HEK293 (cell line): ENCODE measurements around the gene UBE2G2.

ENCODE experiments used
- CTCF ChIA-PET: fragments of 350-600 bp; formaldehyde crosslinking; extraction: SDS; loops from one replicate; lab custom pipeline; 2021; ENCODE audit warnings: antibody characterized with exemption; lab: Yijun Ruan, JAX
- POLR2A ChIA-PET: fragments of 300-600 bp; formaldehyde crosslinking; extraction: SDS; loops from one replicate; lab custom pipeline; 2020; ENCODE audit warnings: antibody characterized with exemption, inconsistent platforms; lab: Yijun Ruan, JAX
- H3K27ac ChIP-seq: fragments of 200-500 bp; sonication (Bioruptor generic); 2 replicates; pipeline ENCODE4 v1.5.1; 2014; ENCODE audit warnings: low read depth, low read length, control low read depth, inconsistent platforms; ENCODE audit errors: extremely low read depth
- H3K36me3 ChIP-seq, 2 experiments: fragments of 200-500 bp in 1 of 2; sonication (Bioruptor generic) in 1 of 2; 1 replicate in 1 of 2; 2 replicates in 1 of 2; pipeline ENCODE4 v1.5.1; 2014 to 2017; ENCODE audit warnings: inconsistent platforms in 2 of 2, low read length in 2 of 2; ENCODE audit not compliant: control insufficient read depth in 2 of 2, insufficient read depth in 1 of 2
- H3K4me1 ChIP-seq: fragments of 200-500 bp; sonication (Bioruptor generic); 2 replicates; pipeline ENCODE4 v1.5.1; 2014; ENCODE audit warnings: mild to moderate bottlenecking, low read length, inconsistent platforms; ENCODE audit not compliant: control insufficient read depth, insufficient read depth
- H3K4me3 ChIP-seq: 2 replicates; pipeline ENCODE4 v1.5.1; 2011; ENCODE audit warnings: low read depth, mild to moderate bottlenecking, control low read depth, low read length, moderate library complexity
- H3K9me3 ChIP-seq: fragments of 200-500 bp; sonication (Bioruptor generic); 2 replicates; pipeline ENCODE4 v1.5.1; 2014; ENCODE audit warnings: low read depth, low read length, inconsistent platforms; ENCODE audit not compliant: control insufficient read depth, insufficient read depth
- GLI2 ChIP-seq: fragments of 450-650 bp; formaldehyde crosslinking; IDR thresholded peaks from 2 replicates; pipeline ENCODE4; 2017; ENCODE audit warnings: missing biosample characterization, missing genetic modification characterization, low read depth, borderline replicate concordance
- KLF16 ChIP-seq: fragments of 450-650 bp; formaldehyde crosslinking; IDR thresholded peaks from 2 replicates; pipeline ENCODE4 v1.5.1; 2017; ENCODE audit warnings: missing biosample characterization, missing genetic modification characterization
- SETDB1 ChIP-seq: IDR thresholded peaks from one replicate; pipeline ENCODE4 v1.6.1; 2017; ENCODE audit warnings: mild to moderate bottlenecking, low read length, moderate library complexity, mixed read lengths; ENCODE audit not compliant: insufficient read length
- TCF7L2 ChIP-seq: IDR thresholded peaks from 2 replicates; pipeline ENCODE4 v1.6.1; 2011; ENCODE audit warnings: low read depth, mild to moderate bottlenecking, inconsistent platforms, low read length, moderate library complexity, borderline replicate concordance
- TRIM28 ChIP-seq: IDR thresholded peaks from 2 replicates; pipeline ENCODE4 v1.6.1; 2011; ENCODE audit warnings: low read length, control low read depth, borderline replicate concordance
- WT1 ChIP-seq: fragments of 450-650 bp; formaldehyde crosslinking; IDR thresholded peaks from 2 replicates; pipeline ENCODE4 v1.5.1; 2016; ENCODE audit warnings: missing biosample characterization, missing genetic modification characterization
- ZBTB48 ChIP-seq: fragments of 450-650 bp; formaldehyde crosslinking; IDR thresholded peaks from 2 replicates; pipeline ENCODE4 v1.5.1; 2016; ENCODE audit warnings: missing biosample characterization, missing genetic modification characterization
- ZFP37 ChIP-seq: fragments of 450-650 bp; formaldehyde crosslinking; IDR thresholded peaks from 2 replicates; pipeline ENCODE4 v1.5.1; 2016; ENCODE audit warnings: missing biosample characterization, missing genetic modification characterization
- ZNF146 ChIP-seq: fragments of 450-650 bp; formaldehyde crosslinking; IDR thresholded peaks from 2 replicates; pipeline ENCODE4 v1.5.1; 2016; ENCODE audit warnings: missing biosample characterization, missing genetic modification characterization
- ZNF2 ChIP-seq: fragments of 450-650 bp; formaldehyde crosslinking; IDR thresholded peaks from 2 replicates; pipeline ENCODE4 v1.5.1; 2016; ENCODE audit warnings: missing biosample characterization, missing genetic modification characterization
- ZNF266 ChIP-seq: fragments of 450-650 bp; formaldehyde crosslinking; IDR thresholded peaks from 2 replicates; pipeline ENCODE4 v1.5.1; 2016; ENCODE audit warnings: missing biosample characterization, missing genetic modification characterization, low read depth
- ZNF335 ChIP-seq: fragments of 450-650 bp; formaldehyde crosslinking; conservative IDR thresholded peaks from 2 replicates; pipeline ENCODE4 v1.5.1; 2016; ENCODE audit warnings: missing biosample characterization, missing genetic modification characterization
- ZNF558 ChIP-seq: fragments of 450-650 bp; formaldehyde crosslinking; IDR thresholded peaks from 2 replicates; pipeline ENCODE4 v1.5.1; 2016; ENCODE audit warnings: missing biosample characterization, missing genetic modification characterization
- ZNF621 ChIP-seq: fragments of 450-650 bp; formaldehyde crosslinking; IDR thresholded peaks from 2 replicates; pipeline ENCODE4 v1.5.1; 2017; ENCODE audit warnings: missing biosample characterization, missing genetic modification characterization
- ZNF843 ChIP-seq: fragments of 450-650 bp; formaldehyde crosslinking; IDR thresholded peaks from 2 replicates; pipeline ENCODE4 v1.5.1; 2016; ENCODE audit warnings: missing biosample characterization, missing genetic modification characterization
- ZSCAN30 ChIP-seq: fragments of 450-650 bp; IDR thresholded peaks from 2 replicates; pipeline ENCODE4 v1.5.1; 2018; ENCODE audit warnings: missing biosample characterization, mild to moderate bottlenecking, missing genetic modification characterization, moderate library complexity
- TF ChIP-seq, protein P1 (sequence below): fragments of 450-650 bp; formaldehyde crosslinking; IDR thresholded peaks from 2 replicates; pipeline ENCODE4 v1.5.1; 2016; ENCODE audit warnings: missing biosample characterization, missing genetic modification characterization, borderline replicate concordance
- TF ChIP-seq, protein P2 (sequence below): fragments of 450-650 bp; formaldehyde crosslinking; IDR thresholded peaks from 2 replicates; pipeline ENCODE4 v1.5.1; 2017; ENCODE audit warnings: missing biosample characterization, missing genetic modification characterization
- TF ChIP-seq, protein P3 (sequence below): fragments of 450-650 bp; formaldehyde crosslinking; IDR thresholded peaks from 2 replicates; pipeline ENCODE4 v1.5.1; 2016; ENCODE audit warnings: missing biosample characterization, missing genetic modification characterization, borderline replicate concordance
- TF ChIP-seq, protein P4 (sequence below): fragments of 450-650 bp; formaldehyde crosslinking; IDR thresholded peaks from 2 replicates; pipeline ENCODE4 v1.5.1; 2017; ENCODE audit warnings: missing biosample characterization, missing genetic modification characterization
- TF ChIP-seq, protein P5 (sequence below): fragments of 450-650 bp; formaldehyde crosslinking; IDR thresholded peaks from 2 replicates; pipeline ENCODE4 v1.5.1; 2016; ENCODE audit warnings: missing biosample characterization, missing genetic modification characterization

Gene UBE2G2

DNA sequence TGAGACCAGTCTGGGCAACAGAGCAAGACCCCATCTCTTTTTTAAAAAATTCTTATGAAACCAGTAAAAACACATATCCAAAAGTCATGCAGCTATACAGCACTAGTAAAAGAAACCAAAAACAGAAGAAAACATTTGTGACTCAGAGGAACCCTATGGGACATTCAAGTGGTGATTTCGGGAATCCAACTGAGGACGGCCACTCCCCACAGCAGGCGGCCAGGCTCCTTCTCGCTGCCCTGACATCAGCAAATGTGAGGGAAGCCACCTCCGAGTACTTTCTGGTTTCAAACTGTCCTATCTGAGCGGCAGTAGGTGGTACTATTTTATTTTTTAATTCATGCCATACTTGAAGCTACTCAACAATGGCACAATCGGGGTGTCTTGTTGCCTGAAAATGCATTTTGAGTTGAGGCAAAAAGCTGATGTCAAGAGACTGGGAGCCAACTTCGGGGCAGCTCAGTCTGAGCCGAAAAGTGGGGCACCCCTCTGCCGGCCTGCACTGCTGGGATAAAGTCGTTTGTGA, 12.9 kb upstream of the UBE2G2 start:
- TF ChIP-seq SETDB1 (no peak), ZBTB48 (no peak), ZNF335 (tag by site-specific recombination) (no peak), ZNF146 (tag by site-specific recombination) (no peak), ZNF266 (no peak), ZFP37 (tag by site-specific recombination) (no peak)
- TF ChIP-seq, protein P1, sequence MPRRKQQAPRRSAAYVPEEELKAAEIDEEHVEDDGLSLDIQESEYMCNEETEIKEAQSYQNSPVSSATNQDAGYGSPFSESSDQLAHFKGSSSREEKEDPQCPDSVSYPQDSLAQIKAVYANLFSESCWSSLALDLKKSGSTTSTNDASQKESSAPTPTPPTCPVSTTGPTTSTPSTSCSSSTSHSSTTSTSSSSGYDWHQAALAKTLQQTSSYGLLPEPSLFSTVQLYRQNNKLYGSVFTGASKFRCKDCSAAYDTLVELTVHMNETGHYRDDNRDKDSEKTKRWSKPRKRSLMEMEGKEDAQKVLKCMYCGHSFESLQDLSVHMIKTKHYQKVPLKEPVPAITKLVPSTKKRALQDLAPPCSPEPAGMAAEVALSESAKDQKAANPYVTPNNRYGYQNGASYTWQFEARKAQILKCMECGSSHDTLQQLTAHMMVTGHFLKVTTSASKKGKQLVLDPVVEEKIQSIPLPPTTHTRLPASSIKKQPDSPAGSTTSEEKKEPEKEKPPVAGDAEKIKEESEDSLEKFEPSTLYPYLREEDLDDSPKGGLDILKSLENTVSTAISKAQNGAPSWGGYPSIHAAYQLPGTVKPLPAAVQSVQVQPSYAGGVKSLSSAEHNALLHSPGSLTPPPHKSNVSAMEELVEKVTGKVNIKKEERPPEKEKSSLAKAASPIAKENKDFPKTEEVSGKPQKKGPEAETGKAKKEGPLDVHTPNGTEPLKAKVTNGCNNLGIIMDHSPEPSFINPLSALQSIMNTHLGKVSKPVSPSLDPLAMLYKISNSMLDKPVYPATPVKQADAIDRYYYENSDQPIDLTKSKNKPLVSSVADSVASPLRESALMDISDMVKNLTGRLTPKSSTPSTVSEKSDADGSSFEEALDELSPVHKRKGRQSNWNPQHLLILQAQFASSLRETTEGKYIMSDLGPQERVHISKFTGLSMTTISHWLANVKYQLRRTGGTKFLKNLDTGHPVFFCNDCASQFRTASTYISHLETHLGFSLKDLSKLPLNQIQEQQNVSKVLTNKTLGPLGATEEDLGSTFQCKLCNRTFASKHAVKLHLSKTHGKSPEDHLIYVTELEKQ, result no peak
- TF ChIP-seq, protein P2, sequence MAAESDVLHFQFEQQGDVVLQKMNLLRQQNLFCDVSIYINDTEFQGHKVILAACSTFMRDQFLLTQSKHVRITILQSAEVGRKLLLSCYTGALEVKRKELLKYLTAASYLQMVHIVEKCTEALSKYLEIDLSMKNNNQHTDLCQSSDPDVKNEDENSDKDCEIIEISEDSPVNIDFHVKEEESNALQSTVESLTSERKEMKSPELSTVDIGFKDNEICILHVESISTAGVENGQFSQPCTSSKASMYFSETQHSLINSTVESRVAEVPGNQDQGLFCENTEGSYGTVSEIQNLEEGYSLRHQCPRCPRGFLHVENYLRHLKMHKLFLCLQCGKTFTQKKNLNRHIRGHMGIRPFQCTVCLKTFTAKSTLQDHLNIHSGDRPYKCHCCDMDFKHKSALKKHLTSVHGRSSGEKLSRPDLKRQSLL, result no peak
- TF ChIP-seq, protein P3, sequence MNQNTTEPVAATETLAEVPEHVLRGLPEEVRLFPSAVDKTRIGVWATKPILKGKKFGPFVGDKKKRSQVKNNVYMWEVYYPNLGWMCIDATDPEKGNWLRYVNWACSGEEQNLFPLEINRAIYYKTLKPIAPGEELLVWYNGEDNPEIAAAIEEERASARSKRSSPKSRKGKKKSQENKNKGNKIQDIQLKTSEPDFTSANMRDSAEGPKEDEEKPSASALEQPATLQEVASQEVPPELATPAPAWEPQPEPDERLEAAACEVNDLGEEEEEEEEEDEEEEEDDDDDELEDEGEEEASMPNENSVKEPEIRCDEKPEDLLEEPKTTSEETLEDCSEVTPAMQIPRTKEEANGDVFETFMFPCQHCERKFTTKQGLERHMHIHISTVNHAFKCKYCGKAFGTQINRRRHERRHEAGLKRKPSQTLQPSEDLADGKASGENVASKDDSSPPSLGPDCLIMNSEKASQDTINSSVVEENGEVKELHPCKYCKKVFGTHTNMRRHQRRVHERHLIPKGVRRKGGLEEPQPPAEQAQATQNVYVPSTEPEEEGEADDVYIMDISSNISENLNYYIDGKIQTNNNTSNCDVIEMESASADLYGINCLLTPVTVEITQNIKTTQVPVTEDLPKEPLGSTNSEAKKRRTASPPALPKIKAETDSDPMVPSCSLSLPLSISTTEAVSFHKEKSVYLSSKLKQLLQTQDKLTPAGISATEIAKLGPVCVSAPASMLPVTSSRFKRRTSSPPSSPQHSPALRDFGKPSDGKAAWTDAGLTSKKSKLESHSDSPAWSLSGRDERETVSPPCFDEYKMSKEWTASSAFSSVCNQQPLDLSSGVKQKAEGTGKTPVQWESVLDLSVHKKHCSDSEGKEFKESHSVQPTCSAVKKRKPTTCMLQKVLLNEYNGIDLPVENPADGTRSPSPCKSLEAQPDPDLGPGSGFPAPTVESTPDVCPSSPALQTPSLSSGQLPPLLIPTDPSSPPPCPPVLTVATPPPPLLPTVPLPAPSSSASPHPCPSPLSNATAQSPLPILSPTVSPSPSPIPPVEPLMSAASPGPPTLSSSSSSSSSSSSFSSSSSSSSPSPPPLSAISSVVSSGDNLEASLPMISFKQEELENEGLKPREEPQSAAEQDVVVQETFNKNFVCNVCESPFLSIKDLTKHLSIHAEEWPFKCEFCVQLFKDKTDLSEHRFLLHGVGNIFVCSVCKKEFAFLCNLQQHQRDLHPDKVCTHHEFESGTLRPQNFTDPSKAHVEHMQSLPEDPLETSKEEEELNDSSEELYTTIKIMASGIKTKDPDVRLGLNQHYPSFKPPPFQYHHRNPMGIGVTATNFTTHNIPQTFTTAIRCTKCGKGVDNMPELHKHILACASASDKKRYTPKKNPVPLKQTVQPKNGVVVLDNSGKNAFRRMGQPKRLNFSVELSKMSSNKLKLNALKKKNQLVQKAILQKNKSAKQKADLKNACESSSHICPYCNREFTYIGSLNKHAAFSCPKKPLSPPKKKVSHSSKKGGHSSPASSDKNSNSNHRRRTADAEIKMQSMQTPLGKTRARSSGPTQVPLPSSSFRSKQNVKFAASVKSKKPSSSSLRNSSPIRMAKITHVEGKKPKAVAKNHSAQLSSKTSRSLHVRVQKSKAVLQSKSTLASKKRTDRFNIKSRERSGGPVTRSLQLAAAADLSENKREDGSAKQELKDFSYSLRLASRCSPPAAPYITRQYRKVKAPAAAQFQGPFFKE (tag by site-specific recombination), result no peak
- Histone ChIP-seq H3K9me3 (no peaks in the 10 kb centered on the region), H3K27ac (no peak overlapping the region), H3K4me3 (no peak overlapping the region), H3K36me3 (peaks cover 5 to 30% of the 10 kb centered on the region in 2 experiments; a peak in 2 of 3 replicates), H3K4me1 (no peaks in the 10 kb centered on the region)
- CTCF ChIA-PET, result interaction anchor here (1.6 kb wide), 1 partner anchor 304 kb away, joined by 6 read pairs; no protein-coding TSS in a partner anchor
- POLR2A ChIA-PET, result interaction anchor here (1.5 kb wide), 1 partner anchor 10 kb away, joined by 3 read pairs; no protein-coding TSS in a partner anchor

DNA sequence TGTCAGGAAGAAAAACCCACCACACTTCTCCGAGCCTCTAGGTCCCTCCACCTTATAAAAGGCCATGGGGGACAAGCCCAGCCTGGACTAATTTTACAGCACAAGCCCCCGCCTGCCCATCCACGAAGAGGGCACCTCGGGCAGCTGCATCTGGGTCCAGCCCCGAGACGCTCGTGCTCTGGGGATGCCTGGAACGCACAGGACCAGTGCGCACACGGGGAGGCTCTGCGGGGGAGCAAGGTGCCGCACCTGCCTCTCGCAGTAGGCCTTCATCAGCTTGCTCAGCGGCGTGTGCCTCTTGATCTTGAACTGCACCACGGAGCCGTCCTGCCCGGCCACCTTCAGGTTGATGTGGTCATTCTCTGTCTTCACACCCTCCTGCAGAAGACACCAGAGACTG, 12.1 kb upstream of the UBE2G2 start:
- CTCF ChIA-PET, result no interaction called here
- no peak overlapping the region for H3K27ac ChIP-seq
- no peak overlapping the region for H3K4me3 ChIP-seq
- H3K4me1 ChIP-seq, result no peaks in the 10 kb centered on the region
- POLR2A ChIA-PET, result interaction anchor here (1.0 kb wide), 1 partner anchor 12 kb away, joined by 3 read pairs; the partner anchor contains the start of gene UBE2G2
- H3K9me3 ChIP-seq, result no peaks in the 10 kb centered on the region
- peaks cover 5 to 38% of the 10 kb centered on the region in 2 experiments; a peak in 2 of 3 replicates for H3K36me3 ChIP-seq
- TF ChIP-seq ZNF2, result no peak
- TF ChIP-seq ZNF843, result no peak
- TF ChIP-seq WT1, result no peak
- TF ChIP-seq, protein P4, sequence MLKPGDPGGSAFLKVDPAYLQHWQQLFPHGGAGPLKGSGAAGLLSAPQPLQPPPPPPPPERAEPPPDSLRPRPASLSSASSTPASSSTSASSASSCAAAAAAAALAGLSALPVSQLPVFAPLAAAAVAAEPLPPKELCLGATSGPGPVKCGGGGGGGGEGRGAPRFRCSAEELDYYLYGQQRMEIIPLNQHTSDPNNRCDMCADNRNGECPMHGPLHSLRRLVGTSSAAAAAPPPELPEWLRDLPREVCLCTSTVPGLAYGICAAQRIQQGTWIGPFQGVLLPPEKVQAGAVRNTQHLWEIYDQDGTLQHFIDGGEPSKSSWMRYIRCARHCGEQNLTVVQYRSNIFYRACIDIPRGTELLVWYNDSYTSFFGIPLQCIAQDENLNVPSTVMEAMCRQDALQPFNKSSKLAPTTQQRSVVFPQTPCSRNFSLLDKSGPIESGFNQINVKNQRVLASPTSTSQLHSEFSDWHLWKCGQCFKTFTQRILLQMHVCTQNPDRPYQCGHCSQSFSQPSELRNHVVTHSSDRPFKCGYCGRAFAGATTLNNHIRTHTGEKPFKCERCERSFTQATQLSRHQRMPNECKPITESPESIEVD, result no peak
- no peak for TF ChIP-seq GLI2 (tag by site-specific recombination)
- TF ChIP-seq, protein P5, sequence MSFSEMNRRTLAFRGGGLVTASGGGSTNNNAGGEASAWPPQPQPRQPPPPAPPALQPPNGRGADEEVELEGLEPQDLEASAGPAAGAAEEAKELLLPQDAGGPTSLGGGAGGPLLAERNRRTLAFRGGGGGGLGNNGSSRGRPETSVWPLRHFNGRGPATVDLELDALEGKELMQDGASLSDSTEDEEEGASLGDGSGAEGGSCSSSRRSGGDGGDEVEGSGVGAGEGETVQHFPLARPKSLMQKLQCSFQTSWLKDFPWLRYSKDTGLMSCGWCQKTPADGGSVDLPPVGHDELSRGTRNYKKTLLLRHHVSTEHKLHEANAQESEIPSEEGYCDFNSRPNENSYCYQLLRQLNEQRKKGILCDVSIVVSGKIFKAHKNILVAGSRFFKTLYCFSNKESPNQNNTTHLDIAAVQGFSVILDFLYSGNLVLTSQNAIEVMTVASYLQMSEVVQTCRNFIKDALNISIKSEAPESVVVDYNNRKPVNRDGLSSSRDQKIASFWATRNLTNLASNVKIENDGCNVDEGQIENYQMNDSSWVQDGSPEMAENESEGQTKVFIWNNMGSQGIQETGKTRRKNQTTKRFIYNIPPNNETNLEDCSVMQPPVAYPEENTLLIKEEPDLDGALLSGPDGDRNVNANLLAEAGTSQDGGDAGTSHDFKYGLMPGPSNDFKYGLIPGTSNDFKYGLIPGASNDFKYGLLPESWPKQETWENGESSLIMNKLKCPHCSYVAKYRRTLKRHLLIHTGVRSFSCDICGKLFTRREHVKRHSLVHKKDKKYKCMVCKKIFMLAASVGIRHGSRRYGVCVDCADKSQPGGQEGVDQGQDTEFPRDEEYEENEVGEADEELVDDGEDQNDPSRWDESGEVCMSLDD (tag by site-specific recombination), result no peak
- TF ChIP-seq KLF16 (tag by site-specific recombination), result no peak
- no peak for TF ChIP-seq TRIM28
- TF ChIP-seq ZSCAN30 (tag by site-specific recombination), result no peak
- TF ChIP-seq TCF7L2, result no peak
- TF ChIP-seq ZNF621 (tag by site-specific recombination), result no peak
- TF ChIP-seq ZNF558 (tag by site-specific recombination), result no peak
